ENCODE results near the gene RANBP17.
"Not testable (repeated sequence)": the region's sequence is repeated elsewhere in the genome, so short reads cannot be mapped to it uniquely, and the experiment has no call there.

Gene RANBP17

DNA sequence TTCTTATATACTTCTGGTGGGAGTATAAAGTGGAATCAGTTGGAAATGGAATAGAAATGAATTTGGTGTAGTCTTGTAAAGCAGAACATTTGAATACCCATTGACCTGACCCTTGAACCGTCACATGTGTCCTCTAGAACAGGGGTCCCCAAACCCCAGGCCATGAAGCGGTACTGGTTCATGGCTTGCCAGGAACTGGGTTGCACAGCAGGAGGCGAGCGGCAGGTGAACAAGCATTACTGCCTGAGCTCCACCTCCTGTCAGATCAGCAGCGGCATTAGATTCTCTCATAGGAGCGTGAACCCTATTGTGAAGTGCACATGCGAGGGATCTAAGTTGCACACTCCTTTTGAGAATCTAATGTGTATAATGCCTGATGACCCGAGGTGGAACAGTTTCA is 80.0 kb downstream of the RANBP17 start:
- no peak for DNase-seq (ENCODE audit: low read depth in 2 of 2)

DNA sequence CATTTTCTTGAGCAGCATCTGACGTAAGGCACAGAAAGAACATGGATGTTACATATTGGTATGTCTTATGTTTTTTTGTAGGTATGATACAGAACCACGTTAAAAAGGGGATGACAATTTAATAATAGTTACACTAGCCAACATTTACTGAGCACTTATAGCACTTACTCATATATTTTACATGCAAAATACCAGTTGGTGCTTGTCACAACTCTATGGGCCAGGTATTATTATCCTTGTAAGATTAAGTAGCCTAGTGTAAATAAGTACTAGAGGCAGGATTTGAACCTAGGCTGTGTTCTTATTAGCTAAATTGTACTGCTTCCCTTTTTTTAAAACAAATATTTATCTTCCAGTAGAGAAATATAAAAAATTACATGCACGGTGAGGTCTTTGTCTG is 83.5 kb downstream of the RANBP17 start:
- DNase-seq (ENCODE audit: low read depth in 2 of 2) = no peak

GRCh38 chr5:170960567-170960966 is 98.7 kb downstream of the RANBP17 start:
- no peak for DNase-seq (ENCODE audit: low read depth in 2 of 2)

DNA sequence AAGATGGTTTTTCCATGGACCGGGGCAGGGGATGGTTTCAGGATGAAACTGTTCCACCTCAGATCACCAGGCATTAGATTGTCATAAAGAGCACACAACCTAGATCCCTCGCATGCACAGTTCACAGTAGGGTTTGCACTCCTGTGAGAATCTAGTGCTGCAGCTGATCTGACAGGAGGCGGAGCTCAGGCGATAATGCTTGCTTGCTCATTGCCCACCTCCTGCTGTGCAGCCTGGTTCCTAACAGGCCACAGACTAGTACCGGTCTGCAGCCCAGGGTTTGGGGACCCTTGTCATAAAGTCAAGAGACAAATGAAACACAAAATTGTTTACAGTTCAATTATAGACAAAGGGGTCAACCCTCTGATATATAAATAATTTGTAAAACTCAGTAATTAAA is 101.7 kb downstream of the RANBP17 start:
- DNase-seq (ENCODE audit: low read depth in 2 of 2) = no peak

GRCh38 chr5:170974461-170974860 is 112.6 kb downstream of the RANBP17 start:
- DNase-seq (ENCODE audit: low read depth in 2 of 2) = no peak

DNA sequence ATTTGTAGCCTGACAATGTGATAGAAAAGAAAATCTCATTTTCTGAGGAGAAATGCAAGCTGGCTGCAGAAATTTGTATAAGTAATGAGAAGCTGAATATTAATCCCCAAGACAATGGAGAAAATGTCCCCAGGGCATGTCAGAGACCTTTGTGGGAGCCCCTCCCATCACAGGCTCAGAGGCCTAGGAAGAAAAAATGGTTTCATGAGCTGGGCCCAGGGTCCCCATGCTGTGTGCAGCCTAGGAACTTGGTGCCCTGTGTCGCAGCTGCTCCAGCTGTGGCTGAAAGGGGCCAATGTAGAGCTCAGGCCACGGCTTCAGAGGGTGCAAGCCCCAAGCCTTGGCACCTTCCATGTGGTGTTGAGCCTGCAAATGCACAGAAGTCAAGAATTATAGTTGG is 118.4 kb downstream of the RANBP17 start:
- not testable (repeated sequence) for DNase-seq (ENCODE audit: low read depth in 2 of 2)

- DNase-seq (ENCODE audit: low read depth in 2 of 2) = no peak
Measured at GRCh38 chr5:170985486-170985885, 123.7 kb downstream of the RANBP17 start.

DNA sequence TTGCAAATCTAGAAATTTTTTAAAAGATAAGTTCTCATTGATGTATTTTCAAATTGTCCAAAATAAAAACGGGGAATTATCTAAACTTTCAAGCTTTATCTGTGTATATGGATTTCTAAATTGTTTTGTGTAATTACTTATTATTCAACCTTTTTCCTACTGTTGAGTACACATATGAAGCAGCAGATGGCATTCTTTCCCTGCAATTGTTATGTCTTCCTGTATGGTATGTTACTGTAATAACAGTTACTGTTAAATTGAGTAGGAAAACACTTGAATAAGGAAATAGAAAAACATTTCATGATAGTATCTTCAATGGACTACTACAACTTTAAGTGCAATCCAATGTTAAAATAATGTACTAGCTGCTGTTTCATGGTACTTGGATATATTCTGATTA is 124.8 kb downstream of the RANBP17 start:
- DNase-seq (ENCODE audit: low read depth in 2 of 2) = no peak

DNA sequence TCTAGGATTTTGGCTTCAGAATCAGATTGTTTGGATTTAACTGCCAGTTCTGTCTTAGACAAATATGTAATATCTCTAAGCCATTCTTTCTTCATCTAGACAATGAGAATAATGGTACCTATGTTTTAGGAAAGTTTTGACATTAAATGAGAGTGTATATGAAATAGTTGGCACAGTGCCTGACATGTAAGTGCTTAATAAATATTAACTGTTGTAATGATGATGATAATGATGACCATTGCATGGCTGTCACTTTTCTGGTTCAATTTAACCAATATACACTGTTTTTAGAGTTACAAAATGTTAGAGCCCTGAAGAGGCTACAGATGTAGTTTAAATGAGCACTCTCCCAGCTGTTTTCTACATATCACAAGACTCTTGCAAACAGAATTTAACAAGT is 131.7 kb downstream of the RANBP17 start:
- DNase-seq (ENCODE audit: low read depth in 2 of 2) = no peak

DNA sequence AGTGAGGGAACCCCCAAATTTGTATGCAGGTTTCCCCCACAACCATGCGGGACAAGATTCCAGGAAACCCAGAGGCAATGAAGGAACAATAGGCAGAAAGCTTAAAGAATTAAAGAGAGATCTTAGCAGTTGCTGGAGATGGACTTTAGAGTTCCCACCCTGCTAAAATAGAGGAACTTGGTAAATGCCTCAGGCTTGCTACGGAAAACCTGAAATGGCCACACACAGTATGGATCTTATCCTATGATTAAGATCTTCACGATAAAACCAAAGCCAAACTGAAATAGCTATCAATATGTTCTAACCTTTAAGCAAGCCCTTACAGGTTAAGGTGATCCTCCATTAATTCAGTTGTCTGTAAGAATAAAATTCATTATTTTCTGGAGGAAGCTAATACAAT is 148.3 kb downstream of the RANBP17 start:
- no peak for DNase-seq (ENCODE audit: low read depth in 2 of 2)

DNA sequence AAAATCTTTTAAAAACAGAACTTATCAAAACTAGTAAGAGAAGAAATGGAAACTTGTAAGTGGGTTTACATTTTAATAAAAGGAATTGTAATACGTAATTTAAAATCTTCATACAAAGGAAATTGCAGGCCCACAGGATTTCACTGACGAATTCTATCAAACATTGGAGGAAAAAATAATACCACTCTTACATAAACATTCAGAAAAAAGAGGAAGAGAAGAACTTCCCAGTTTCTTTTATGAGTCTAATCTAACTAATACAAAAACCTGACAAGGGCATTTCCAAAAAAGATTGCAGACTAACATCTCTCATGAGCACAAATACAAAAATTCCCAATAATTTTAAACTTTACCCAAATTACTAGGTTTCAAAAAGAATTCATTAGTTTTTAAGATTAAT is 149.0 kb downstream of the RANBP17 start:
- DNase-seq (ENCODE audit: low read depth in 2 of 2) = no peak

DNA sequence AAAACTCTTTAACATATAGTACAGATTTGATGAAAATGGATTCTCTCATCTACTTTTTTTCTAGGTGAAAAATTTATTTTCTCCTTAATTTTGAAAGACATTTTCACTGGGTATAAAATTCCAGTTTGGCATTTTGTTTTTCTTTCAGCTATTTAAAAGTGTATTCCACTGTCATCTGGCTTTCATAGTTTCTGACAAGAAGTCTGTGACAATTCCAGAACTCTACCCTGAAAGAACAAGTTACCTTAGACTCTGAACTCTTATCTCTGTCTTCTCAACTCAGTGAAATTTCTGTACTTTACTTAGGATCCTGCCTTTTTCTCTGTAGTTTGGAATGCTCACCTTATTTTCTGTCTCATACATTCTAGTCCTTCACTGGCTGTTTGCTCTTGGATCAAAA is 161.7 kb downstream of the RANBP17 start:
- DNase-seq (ENCODE audit: low read depth in 2 of 2) = no peak

DNA sequence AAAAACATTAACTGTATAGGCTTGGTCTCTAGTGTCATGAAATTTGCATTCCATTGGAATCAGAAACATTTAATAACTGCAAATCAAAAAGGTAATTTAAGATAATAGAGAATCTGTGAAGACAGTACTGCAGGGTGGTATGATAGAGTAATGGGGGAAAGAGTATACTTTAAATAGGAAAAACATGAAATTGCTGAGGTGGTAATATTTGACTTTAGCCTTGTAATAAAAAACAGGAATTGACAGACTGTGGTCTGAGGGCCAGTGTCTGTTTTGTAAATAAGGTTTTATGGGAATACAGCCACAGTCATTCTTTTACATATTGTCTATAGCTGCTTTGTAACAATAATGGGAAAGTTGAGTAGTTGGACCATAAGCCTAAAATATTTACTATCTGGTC is 162.3 kb downstream of the RANBP17 start:
- DNase-seq (ENCODE audit: low read depth in 2 of 2) = no peak

DNA sequence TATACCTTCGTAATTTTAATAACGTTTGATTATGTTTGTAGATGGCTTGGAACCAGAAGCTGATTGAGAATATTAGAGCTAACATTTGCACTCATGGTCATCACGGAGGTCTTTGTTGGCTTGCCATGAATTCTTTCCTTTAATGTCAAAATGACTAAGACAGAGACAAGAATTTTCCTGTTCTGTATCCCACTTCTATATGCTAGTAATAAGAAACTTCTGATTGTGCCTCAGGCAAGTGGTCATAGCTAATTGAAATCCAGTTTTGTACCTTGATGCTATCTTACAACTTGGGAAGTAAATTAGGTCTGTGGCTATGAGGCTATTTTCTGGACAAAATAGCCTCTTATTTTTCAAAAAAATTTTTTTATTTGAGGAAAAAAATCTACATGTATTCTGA is 167.6 kb downstream of the RANBP17 start:
- DNase-seq (ENCODE audit: low read depth in 2 of 2) = no peak

GRCh38 chr5:171031977-171032376 is 170.2 kb downstream of the RANBP17 start:
- no peak for DNase-seq (ENCODE audit: low read depth in 2 of 2)

GRCh38 chr5:171032435-171032973 is 170.7 kb downstream of the RANBP17 start:
- DNase-seq (ENCODE audit: low read depth in 2 of 2) = no peak

GRCh38 chr5:171041893-171042292 is 180.1 kb downstream of the RANBP17 start:
- DNase-seq (ENCODE audit: low read depth in 2 of 2) = not testable (repeated sequence)

GRCh38 chr5:171050916-171051315 is 189.1 kb downstream of the RANBP17 start:
- no peak for DNase-seq (ENCODE audit: low read depth in 2 of 2)

- no peak for DNase-seq (ENCODE audit: low read depth in 2 of 2)
Measured at GRCh38 chr5:171055875-171056454, 194.1 kb downstream of the RANBP17 start.

- DNase-seq (ENCODE audit: low read depth in 2 of 2) = no peak
Measured at GRCh38 chr5:171067540-171068130, 205.8 kb downstream of the RANBP17 start.

DNA sequence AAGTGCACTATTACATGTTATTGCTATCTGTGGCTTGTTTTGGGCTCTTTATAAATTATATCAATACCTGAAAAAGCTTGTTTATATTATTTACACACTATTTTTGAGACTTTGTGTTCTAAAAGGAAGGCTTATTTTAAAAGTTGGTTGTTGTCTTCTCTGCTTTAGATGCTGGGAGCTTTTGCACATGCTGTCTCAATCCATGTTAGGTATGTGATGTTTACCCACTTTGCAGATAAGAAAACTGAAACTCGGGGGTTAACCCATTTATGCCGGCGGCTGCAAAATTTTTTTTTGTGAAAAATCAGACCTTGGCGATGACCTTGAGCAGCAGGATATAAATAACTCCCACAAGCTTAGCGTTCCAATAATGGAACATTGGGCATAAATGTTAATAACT is 212.9 kb downstream of the RANBP17 start:
- DNase-seq (ENCODE audit: low read depth in 2 of 2) = no peak

- no peak for DNase-seq (ENCODE audit: low read depth in 2 of 2)
Measured at GRCh38 chr5:171080186-171080938, 218.5 kb downstream of the RANBP17 start.

GRCh38 chr5:171081319-171081718 is 219.5 kb downstream of the RANBP17 start:
- no peak for DNase-seq (ENCODE audit: low read depth in 2 of 2)
